Measurements from ENCODE around the gene MEG3. TPM values are rescaled to one million over a fixed set of nuclear protein-coding genes. Genes with fewer than 3 reads are reported as not detected.

Gene MEG3
- total RNA-seq, 2 donors from 2014 or later = 10.3 to 11.0 TPM

- intact Hi-C loops (cut with DNase I) = no loop called here
- TF ChIP-seq CTCF (IDR thresholded peaks at IDR 0.05) = no peak
- DNase-seq = no peak
- Histone ChIP-seq H3K9ac (ENCODE audit: low read depth in 2 of 2, low read length in 2 of 2) (no peak overlapping the region), H3K36me3 (no peaks in the 10 kb centered on the region), H3K27ac (no peak overlapping the region), H3K27me3 (no peaks in the 10 kb centered on the region), H3K9me3 (no peaks in the 10 kb centered on the region), H3K4me3 (no peak overlapping the region), H3K4me1 (no peaks in the 10 kb centered on the region)
These were observed 64.3 kb downstream of the MEG3 start for GRCh38 chr14:100890061-100890850.

DNA sequence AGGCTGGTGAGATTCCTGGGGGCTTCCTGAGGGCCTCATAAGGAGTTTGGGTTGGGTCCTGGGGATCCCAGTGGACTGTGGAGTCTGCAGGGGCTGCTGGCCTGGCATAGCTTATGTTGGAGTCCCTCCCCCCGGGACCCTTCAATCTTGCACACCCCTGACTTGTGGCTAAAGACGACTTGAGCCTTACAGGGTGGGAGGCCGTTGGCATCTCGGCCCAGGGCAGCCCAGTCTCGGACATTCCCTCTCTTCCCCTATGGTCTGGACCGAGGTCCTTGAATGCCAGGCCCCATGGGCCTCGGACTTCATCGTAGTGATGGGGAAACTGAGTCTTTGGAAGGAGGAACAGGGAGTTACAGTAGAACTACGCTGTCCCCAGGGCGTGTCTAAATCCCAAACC, 65.1 kb downstream of the MEG3 start:
- intact Hi-C loops (cut with DNase I) = no loop called here
- Histone ChIP-seq H3K4me3 (no peak overlapping the region), H3K4me1 (no peaks in the 10 kb centered on the region), H3K9me3 (no peaks in the 10 kb centered on the region), H3K9ac (ENCODE audit: low read depth in 2 of 2, low read length in 2 of 2) (no peak overlapping the region), H3K36me3 (no peaks in the 10 kb centered on the region), H3K27ac (no peak overlapping the region), H3K27me3 (no peaks in the 10 kb centered on the region)
- DNase-seq = no peak
- no peak for TF ChIP-seq CTCF (IDR thresholded peaks at IDR 0.05)

GRCh38 chr14:100891501-100892445, 65.9 kb downstream of the MEG3 start:
- no peak for DNase-seq
- H3K27ac ChIP-seq = no peak overlapping the region
- H3K27me3 ChIP-seq = no peaks in the 10 kb centered on the region
- H3K4me1 ChIP-seq = no peaks in the 10 kb centered on the region
- H3K9ac ChIP-seq (ENCODE audit: low read depth in 2 of 2, low read length in 2 of 2) = no peak overlapping the region
- intact Hi-C loops (cut with DNase I) = no loop called here
- H3K9me3 ChIP-seq = no peaks in the 10 kb centered on the region
- no peaks in the 10 kb centered on the region for H3K36me3 ChIP-seq
- TF ChIP-seq CTCF (IDR thresholded peaks at IDR 0.05) = no peak
- H3K4me3 ChIP-seq = no peak overlapping the region

GRCh38 chr14:100892496-100893227, 66.7 kb downstream of the MEG3 start:
- no peak overlapping the region for H3K9ac ChIP-seq (ENCODE audit: low read depth in 2 of 2, low read length in 2 of 2)
- intact Hi-C loops (cut with DNase I) = no loop called here
- no peak overlapping the region for H3K4me3 ChIP-seq
- no peaks in the 10 kb centered on the region for H3K36me3 ChIP-seq
- H3K27me3 ChIP-seq = no peaks in the 10 kb centered on the region
- H3K9me3 ChIP-seq = no peaks in the 10 kb centered on the region
- no peak overlapping the region for H3K27ac ChIP-seq
- no peak for TF ChIP-seq CTCF (IDR thresholded peaks at IDR 0.05)
- no peak for DNase-seq
- no peaks in the 10 kb centered on the region for H3K4me1 ChIP-seq

GRCh38 chr14:100893228-100893601, 67.3 kb downstream of the MEG3 start:
- H3K36me3 ChIP-seq = no peaks in the 10 kb centered on the region
- H3K9me3 ChIP-seq = no peaks in the 10 kb centered on the region
- no peak for DNase-seq
- H3K27me3 ChIP-seq = no peaks in the 10 kb centered on the region
- H3K27ac ChIP-seq = no peak overlapping the region
- intact Hi-C loops (cut with DNase I) = no loop called here
- H3K9ac ChIP-seq (ENCODE audit: low read depth in 2 of 2, low read length in 2 of 2) = no peak overlapping the region
- TF ChIP-seq CTCF (IDR thresholded peaks at IDR 0.05) = no peak
- no peaks in the 10 kb centered on the region for H3K4me1 ChIP-seq
- no peak overlapping the region for H3K4me3 ChIP-seq
